ENCODE data around the gene STX10.
A peak's percentile ranks its signal among the peaks of the same experiment; 100 is the strongest.

Gene STX10

GRCh38 chr19:13118424-13119193 is 31.6 kb downstream of the STX10 start:
- DNase-seq: peak in 1 of 5 donors; percentile 30

- DNase-seq: peak; percentile 73 to 89 (median 82)
Observed at GRCh38 chr19:13117772-13118423, 32.3 kb downstream of the STX10 start, which contains the start of gene NACC1. TSS of gene NACC1 (plus strand) at chr19:13118264. CDS start at chr19:13135208, 16,944 bp downstream.

- DNase-seq: peak in 1 of 5 donors; percentile 41
Observed at GRCh38 chr19:13117176-13117771, 32.9 kb downstream of the STX10 start.

GRCh38 chr19:13116282-13117175 is 33.6 kb downstream of the STX10 start, which contains the start of gene TRMT1:
TSS of gene TRMT1 (minus strand) at chr19:13116740. CDS start at chr19:13116399, 341 bp downstream.
- DNase-seq: peak; percentile 74 to 89 (median 84)

- DNase-seq: no peak
Observed at GRCh38 chr19:13115936-13116281, 34.3 kb downstream of the STX10 start.

- no peak for DNase-seq
Observed at GRCh38 chr19:13112555-13112954, 37.6 kb downstream of the STX10 start.

GRCh38 chr19:13110099-13110610 is 40.0 kb downstream of the STX10 start:
- no peak for DNase-seq

GRCh38 chr19:13109361-13110098 is 40.6 kb downstream of the STX10 start:
- no peak for DNase-seq

- peak in 1 of 5 donors; percentile 62 for DNase-seq
Observed at GRCh38 chr19:13104848-13105711, 45.1 kb downstream of the STX10 start.

GRCh38 chr19:13104360-13104847 is 45.8 kb downstream of the STX10 start:
- DNase-seq: peak; percentile 34 to 70 (median 56)

- DNase-seq: no peak
Observed at GRCh38 chr19:13103581-13104359, 46.4 kb downstream of the STX10 start.

GRCh38 chr19:13102666-13103580 is 47.3 kb downstream of the STX10 start, which contains the start of gene LYL1:
TSS of gene LYL1 (minus strand) at chr19:13102858. CDS start at chr19:13101171, 1,687 bp downstream.
- peak in 2 of 5 donors; percentile 34 to 51 for DNase-seq

GRCh38 chr19:13102416-13102665 is 47.8 kb downstream of the STX10 start:
- DNase-seq: no peak

GRCh38 chr19:13101590-13102415 is 48.4 kb downstream of the STX10 start:
- DNase-seq: no peak

GRCh38 chr19:13100841-13101589 is 49.2 kb downstream of the STX10 start:
- DNase-seq: no peak

- peak in 4 of 5 donors; percentile 35 to 94 (median 40) for DNase-seq
Observed at GRCh38 chr19:13100031-13100588, 50.1 kb downstream of the STX10 start.

Data from T-helper 1 cell (primary cell).